OCI-LY7 (cell line): ENCODE results near the gene FOLR2.

Experiments
- CTCF ChIP-seq: fragments of 200-600 bp; sonication (generic); conservative IDR thresholded peaks from 2 replicates; pipeline ENCODE4 v1.5.1; 2014; ENCODE audit warnings: mild to moderate bottlenecking, antibody characterized with exemption, low read length, moderate library complexity, mixed read lengths
- EZH2phosphoT487 ChIP-seq: fragments of 200-600 bp; sonication (generic); IDR thresholded peaks from 2 replicates; pipeline ENCODE4 v1.6.1; 2018; ENCODE audit warnings: low read depth, borderline replicate concordance, mild to moderate bottlenecking, mixed run types, antibody characterized with exemption, low read length, moderate library complexity, mixed read lengths

DNA sequence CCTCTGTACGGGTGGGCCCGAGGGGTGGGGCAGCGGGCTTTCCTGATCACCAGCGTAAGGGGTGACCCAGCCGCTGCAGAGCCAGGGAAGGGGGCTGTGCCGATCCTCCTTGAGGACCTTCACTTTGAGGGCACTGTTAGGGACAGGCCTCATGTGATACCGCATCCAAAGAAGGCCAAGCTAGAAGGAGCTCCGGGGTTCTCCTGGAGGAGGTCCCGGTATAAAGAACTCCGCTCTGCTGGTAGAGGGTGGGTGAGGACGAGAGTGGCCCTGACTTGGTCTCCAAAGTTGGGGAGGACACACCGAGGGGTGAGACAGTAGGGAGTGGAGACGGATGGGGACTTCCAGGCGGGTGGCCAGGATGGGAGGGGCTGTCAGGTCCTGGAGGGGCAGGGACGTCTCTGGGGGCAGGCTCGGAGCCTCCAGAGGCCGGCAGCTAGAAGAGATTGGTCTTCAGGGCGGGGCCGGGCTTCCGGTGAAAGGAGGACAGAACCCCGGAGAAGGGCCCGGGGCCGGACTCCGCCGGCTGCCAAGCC is 22.8 kb downstream of the FOLR2 start:
- TF ChIP-seq CTCF (no peak), EZH2phosphoT487 (no peak)
